ENCODE measurements around the gene SF3B2. TPM values are rescaled to one million over a fixed set of nuclear protein-coding genes. Genes with fewer than 3 reads are reported as not detected.

SF3B2 gene
- total and polyA plus RNA-seq, 9 of the 15 experiments (the other 6 are each of a cell fraction or from before 2014, with no cell fraction given), result 58.3 to 248 (median 157) TPM

DNA sequence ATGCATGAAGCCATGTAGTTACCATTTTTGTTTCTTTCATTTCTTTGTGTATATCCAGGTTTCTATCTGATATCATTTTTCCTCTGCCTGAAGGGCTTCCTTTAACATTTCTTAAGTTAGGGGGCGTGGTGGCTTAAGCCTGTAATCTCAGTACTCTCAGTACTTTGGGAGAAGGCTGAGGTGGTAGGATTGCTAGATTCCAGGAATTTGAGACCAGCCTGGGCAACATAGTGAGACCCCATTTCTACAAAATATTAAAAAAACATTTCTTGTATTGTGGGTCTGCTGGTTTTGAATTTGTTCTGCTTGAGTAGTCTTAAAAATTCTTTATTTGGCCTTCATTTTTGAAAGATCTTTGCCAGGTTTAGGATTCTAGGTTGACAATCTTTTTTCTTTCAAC is 12.4 kb downstream of the SF3B2 start:
- Histone ChIP-seq H3K9ac (ENCODE audit: insufficient read depth in 1 of 2, low read depth in 2 of 2, low read length in 2 of 2) (no peak overlapping the region), H3K9me3 (replicated peaks; ENCODE audit: control insufficient read depth, insufficient read depth, low read depth, low read length) (no peaks in the 10 kb centered on the region), H3K36me3 (ENCODE audit: control insufficient read depth, insufficient read depth, low read length) (peaks cover 97% of the 10 kb centered on the region), H3K9me1 (ENCODE audit: control insufficient read depth, insufficient read depth, low read length) (no peaks in the 10 kb centered on the region), H3K4me1 (replicated peaks in 1 of 2; ENCODE audit: control insufficient read depth in 2 of 2, insufficient read depth in 2 of 2, low read length in 2 of 2) (peaks cover 13 to 16% of the 10 kb centered on the region in 2 experiments), H4K20me1 (replicated peaks; ENCODE audit: control insufficient read depth, insufficient read depth, low read length) (peaks cover 4% of the 10 kb centered on the region; the same call in 1 of the 2 replicates), H2AFZ (ENCODE audit: low read depth, low read length) (no peak overlapping the region), H3K27me3 (ENCODE audit: control insufficient read depth in 2 of 2, insufficient read depth in 2 of 2, low read length in 2 of 2) (no peaks in the 10 kb centered on the region), H3K27ac (ENCODE audit: extremely low read depth, low read depth, low read length) (no peak overlapping the region), H3K4me3 (no peak overlapping the region), H3K79me2 (ENCODE audit: control insufficient read depth, insufficient read depth, low read length) (peaks cover 4% of the 10 kb centered on the region; the same call in 1 of the 3 replicates), H3K4me2 (ENCODE audit: insufficient read depth, low read length) (no peak overlapping the region)
- FAIRE-seq (no peak), ATAC-seq (no peak), DNase-seq (ENCODE audit: extremely low read depth in 1 of 4, low spot score in 3 of 4) (no peak)
- in situ Hi-C loops (cut with MboI), result no loop called here
- BruUV-seq (replicated peaks), result no TSS peak
- ChIA-PET POLR2A (interaction anchor here (1.8 to 2.4 kb wide), 2 partner anchors 12 kb away, joined by 7 to 32 read pairs; partner anchors contain the start of gene SF3B2), CTCF (ENCODE audit: low intra/inter-chr PET ratio) (no interaction called here)
- no peak for TF ChIP-seq ZBTB33 (CRISPR knock-in tag; IDR thresholded peaks at IDR 0.05)
- peak; percentile 80 for TF ChIP-seq ZNF121 (CRISPR knock-in tag; conservative IDR thresholded peaks at IDR 0.05)
- TF ChIP-seq RNF2 (IDR thresholded peaks at IDR 0.05), result no peak
- TF ChIP-seq, protein P1, sequence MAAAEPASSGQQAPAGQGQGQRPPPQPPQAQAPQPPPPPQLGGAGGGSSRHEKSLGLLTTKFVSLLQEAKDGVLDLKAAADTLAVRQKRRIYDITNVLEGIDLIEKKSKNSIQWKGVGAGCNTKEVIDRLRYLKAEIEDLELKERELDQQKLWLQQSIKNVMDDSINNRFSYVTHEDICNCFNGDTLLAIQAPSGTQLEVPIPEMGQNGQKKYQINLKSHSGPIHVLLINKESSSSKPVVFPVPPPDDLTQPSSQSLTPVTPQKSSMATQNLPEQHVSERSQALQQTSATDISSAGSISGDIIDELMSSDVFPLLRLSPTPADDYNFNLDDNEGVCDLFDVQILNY (CRISPR knock-in tag; IDR thresholded peaks at IDR 0.05), result no peak
- TF ChIP-seq ETV1 (tag; conservative IDR thresholded peaks at IDR 0.05; ENCODE audit: low read depth), result no peak
- no peak for TF ChIP-seq PCBP1 (IDR thresholded peaks at IDR 0.05; ENCODE audit: low read depth, low read length, poor library complexity, severe bottlenecking)
- TF ChIP-seq RBM25 (IDR thresholded peaks at IDR 0.05; ENCODE audit: low read depth, low read length, severe bottlenecking), result peak; percentile 62
- no peak for TF ChIP-seq ZFP91 (CRISPR knock-in tag; IDR thresholded peaks at IDR 0.05)
- no peak for TF ChIP-seq BRD4 (IDR thresholded peaks at IDR 0.05)
- 97% methylated on average over 1 of the region's 1 CpG for WGBS (ENCODE audit: insufficient coverage, low coverage, missing lambda C conversion rate)
- intact Hi-C loops (cut with micrococcal nuclease), result no loop called here

Data from K562 (cell line).